HEK293 (cell line): ENCODE results near the gene MDP1.

ENCODE experiments used
- GLI2 ChIP-seq: fragments of 450-650 bp; formaldehyde crosslinking; IDR thresholded peaks from 2 replicates; pipeline ENCODE4; 2017; ENCODE audit warnings: missing biosample characterization, missing genetic modification characterization, low read depth, borderline replicate concordance
- MEIS1 ChIP-seq: sonication (generic); formaldehyde crosslinking; IDR thresholded peaks from 2 replicates; pipeline ENCODE4 v1.8.1; 2022; ENCODE audit warnings: missing genetic modification reagents, mild to moderate bottlenecking, borderline replicate concordance
- REPIN1 ChIP-seq: fragments of 450-650 bp; formaldehyde crosslinking; IDR thresholded peaks from 2 replicates; pipeline ENCODE4 v1.5.1; 2017; ENCODE audit warnings: missing biosample characterization, missing genetic modification characterization, low read depth
- SP3 ChIP-seq: fragments of 450-650 bp; formaldehyde crosslinking; IDR thresholded peaks from 2 replicates; pipeline ENCODE4 v1.5.1; 2016; ENCODE audit warnings: missing biosample characterization, missing genetic modification characterization
- TRIM28 ChIP-seq: IDR thresholded peaks from 2 replicates; pipeline ENCODE4 v1.6.1; 2011; ENCODE audit warnings: low read length, control low read depth, borderline replicate concordance
- ZBTB21 ChIP-seq: fragments of 450-650 bp; formaldehyde crosslinking; IDR thresholded peaks from 2 replicates; pipeline ENCODE4 v1.5.1; 2017; ENCODE audit warnings: missing biosample characterization, missing genetic modification characterization
- ZNF121 ChIP-seq: fragments of 450-650 bp; formaldehyde crosslinking; IDR thresholded peaks from 2 replicates; pipeline ENCODE4 v1.5.1; 2016; ENCODE audit warnings: missing biosample characterization, missing genetic modification characterization
- ZNF146 ChIP-seq: fragments of 450-650 bp; formaldehyde crosslinking; IDR thresholded peaks from 2 replicates; pipeline ENCODE4 v1.5.1; 2016; ENCODE audit warnings: missing biosample characterization, missing genetic modification characterization
- ZNF16 ChIP-seq: fragments of 450-650 bp; formaldehyde crosslinking; IDR thresholded peaks from 2 replicates; pipeline ENCODE4 v1.5.1; 2016; ENCODE audit warnings: low read depth, missing biosample characterization, missing genetic modification characterization
- ZNF174 ChIP-seq: fragments of 450-650 bp; formaldehyde crosslinking; IDR thresholded peaks from 2 replicates; pipeline ENCODE4 v1.5.0; 2017; ENCODE audit warnings: missing biosample characterization, mild to moderate bottlenecking, missing genetic modification characterization
- ZNF2 ChIP-seq: fragments of 450-650 bp; formaldehyde crosslinking; IDR thresholded peaks from 2 replicates; pipeline ENCODE4 v1.5.1; 2016; ENCODE audit warnings: missing biosample characterization, missing genetic modification characterization
- ZNF341 ChIP-seq: fragments of 450-650 bp; formaldehyde crosslinking; IDR thresholded peaks from 2 replicates; pipeline ENCODE4; 2016; ENCODE audit warnings: low read depth, missing biosample characterization, missing genetic modification characterization
- ZNF366 ChIP-seq: fragments of 450-650 bp; formaldehyde crosslinking; conservative IDR thresholded peaks from 2 replicates; pipeline ENCODE4 v1.5.1; 2016; ENCODE audit warnings: missing biosample characterization, missing genetic modification characterization
- ZNF473 ChIP-seq: fragments of 450-650 bp; formaldehyde crosslinking; IDR thresholded peaks from 2 replicates; pipeline ENCODE4 v1.5.1; 2017; ENCODE audit warnings: missing biosample characterization, missing genetic modification characterization
- ZNF501 ChIP-seq: fragments of 450-650 bp; formaldehyde crosslinking; IDR thresholded peaks from 2 replicates; pipeline ENCODE4 v1.5.1; 2016; ENCODE audit warnings: missing biosample characterization, missing genetic modification characterization
- ZNF600 ChIP-seq: fragments of 450-650 bp; formaldehyde crosslinking; IDR thresholded peaks from 2 replicates; pipeline ENCODE4 v1.5.1; 2016; ENCODE audit warnings: missing biosample characterization, missing genetic modification characterization
- ZNF624 ChIP-seq: fragments of 450-650 bp; formaldehyde crosslinking; IDR thresholded peaks from 2 replicates; pipeline ENCODE4 v1.5.1; 2017; ENCODE audit warnings: missing biosample characterization, missing genetic modification characterization
- ZNF785 ChIP-seq: fragments of 450-650 bp; formaldehyde crosslinking; IDR thresholded peaks from 2 replicates; pipeline ENCODE4 v1.5.1; 2016; ENCODE audit warnings: missing biosample characterization, missing genetic modification characterization
- ZSCAN23 ChIP-seq: fragments of 450-650 bp; formaldehyde crosslinking; IDR thresholded peaks from 2 replicates; pipeline ENCODE4 v1.5.1; 2016; ENCODE audit warnings: missing biosample characterization, missing genetic modification characterization
- TF ChIP-seq, protein P1 (sequence below): fragments of 450-650 bp; formaldehyde crosslinking; IDR thresholded peaks from 2 replicates; pipeline ENCODE4 v1.5.1; 2016; ENCODE audit warnings: missing biosample characterization, missing genetic modification characterization
- TF ChIP-seq, protein P2 (sequence below): fragments of 450-650 bp; formaldehyde crosslinking; IDR thresholded peaks from 2 replicates; pipeline ENCODE4 v1.5.1; 2016; ENCODE audit warnings: missing biosample characterization, missing genetic modification characterization
- TF ChIP-seq, protein P3 (sequence below): fragments of 450-650 bp; formaldehyde crosslinking; conservative IDR thresholded peaks from 2 replicates; pipeline ENCODE4 v1.5.1; 2016; ENCODE audit warnings: low read depth, missing biosample characterization, missing genetic modification characterization
- TF ChIP-seq, protein P4 (sequence below): fragments of 450-650 bp; formaldehyde crosslinking; IDR thresholded peaks from 2 replicates; pipeline ENCODE4 v1.5.1; 2016; ENCODE audit warnings: missing biosample characterization, missing genetic modification characterization
- TF ChIP-seq, protein P5 (sequence below): fragments of 450-650 bp; formaldehyde crosslinking; IDR thresholded peaks from 2 replicates; pipeline ENCODE4 v1.5.1; 2016; ENCODE audit warnings: missing biosample characterization, missing genetic modification characterization
- TF ChIP-seq, protein P6 (sequence below): fragments of 450-650 bp; formaldehyde crosslinking; IDR thresholded peaks from 2 replicates; pipeline ENCODE4 v1.5.1; 2016; ENCODE audit warnings: missing biosample characterization, missing genetic modification characterization

MDP1 gene

DNA sequence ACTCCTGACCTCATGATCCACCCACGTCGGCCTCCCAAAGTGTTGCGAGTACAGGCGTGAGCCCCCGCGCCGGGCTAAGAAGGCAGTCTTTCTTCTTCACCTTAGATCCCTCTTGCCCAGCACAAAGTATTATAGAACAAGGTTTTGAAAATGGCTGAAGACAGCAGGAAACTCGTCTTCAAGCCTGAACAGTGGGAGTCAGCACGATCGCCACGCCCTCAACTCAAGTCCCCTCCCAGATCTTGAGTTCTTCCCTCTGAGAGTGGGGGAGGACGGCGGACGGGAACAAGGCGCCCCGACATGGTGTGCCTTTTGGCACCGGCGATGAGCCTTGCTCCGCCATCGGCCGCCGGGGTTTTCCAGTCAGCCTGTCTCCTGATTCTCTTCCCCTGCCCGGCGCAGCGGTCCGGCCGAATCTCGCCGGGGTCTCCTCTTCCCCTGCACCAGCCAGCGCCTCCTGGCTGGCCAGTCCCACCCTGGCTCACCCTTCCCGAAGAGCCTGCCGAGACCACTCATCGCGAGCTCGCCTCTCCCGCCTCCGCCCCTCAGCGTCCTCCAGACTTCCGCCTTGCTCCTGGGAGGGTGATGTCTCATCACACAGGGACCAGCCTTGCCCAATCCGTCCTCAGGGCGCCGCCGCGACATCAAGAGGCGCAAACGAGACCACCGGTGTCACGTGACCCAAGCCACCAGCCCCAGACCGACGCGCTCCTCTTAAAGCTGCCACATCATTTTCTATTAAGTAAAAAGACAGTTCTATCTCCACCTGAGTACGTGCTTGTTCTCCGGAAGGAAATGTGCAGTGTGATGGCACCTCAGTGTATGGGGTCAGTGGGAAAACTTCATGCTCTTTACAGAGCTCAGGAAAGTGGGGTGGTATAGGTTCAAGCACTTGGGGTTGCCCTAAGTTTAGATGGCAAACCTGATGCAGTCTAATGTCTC is 2.7 kb downstream of the MDP1 start, which contains the start of gene CHMP4A (continued):
- TF ChIP-seq ZNF624 (no peak), GLI2 (tag by site-specific recombination) (no peak), ZNF16 (no peak), ZNF341 (tag by site-specific recombination) (peak; percentile 75), ZNF501 (tag by site-specific recombination) (peak; percentile 91), ZNF366 (tag by site-specific recombination) (peak; percentile 62), ZNF146 (tag by site-specific recombination) (no peak), TRIM28 (0 out of 2 replicates have a peak, but pooled peaks have one; percentile 49), ZNF2 (tag by site-specific recombination) (peak; percentile 90), ZNF174 (tag by site-specific recombination) (no peak), ZNF121 (tag by site-specific recombination) (no peak), ZBTB21 (peak; percentile 51; the same call in 1 of the 2 replicates), MEIS1 (CRISPR knock-in tag) (no peak), REPIN1 (tag by site-specific recombination) (0 out of 2 replicates have a peak, but pooled peaks have one; percentile 82), ZSCAN23 (no peak), SP3 (tag by site-specific recombination) (peak; percentile 88), ZNF600 (tag by site-specific recombination) (peak; percentile 84), ZNF473 (no peak), ZNF785 (tag by site-specific recombination) (0 out of 2 replicates have a peak, but pooled peaks have one; percentile 31)
- TF ChIP-seq, protein P1, sequence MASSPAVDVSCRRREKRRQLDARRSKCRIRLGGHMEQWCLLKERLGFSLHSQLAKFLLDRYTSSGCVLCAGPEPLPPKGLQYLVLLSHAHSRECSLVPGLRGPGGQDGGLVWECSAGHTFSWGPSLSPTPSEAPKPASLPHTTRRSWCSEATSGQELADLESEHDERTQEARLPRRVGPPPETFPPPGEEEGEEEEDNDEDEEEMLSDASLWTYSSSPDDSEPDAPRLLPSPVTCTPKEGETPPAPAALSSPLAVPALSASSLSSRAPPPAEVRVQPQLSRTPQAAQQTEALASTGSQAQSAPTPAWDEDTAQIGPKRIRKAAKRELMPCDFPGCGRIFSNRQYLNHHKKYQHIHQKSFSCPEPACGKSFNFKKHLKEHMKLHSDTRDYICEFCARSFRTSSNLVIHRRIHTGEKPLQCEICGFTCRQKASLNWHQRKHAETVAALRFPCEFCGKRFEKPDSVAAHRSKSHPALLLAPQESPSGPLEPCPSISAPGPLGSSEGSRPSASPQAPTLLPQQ (tag by site-specific recombination) = peak; percentile 85
- TF ChIP-seq, protein P2, sequence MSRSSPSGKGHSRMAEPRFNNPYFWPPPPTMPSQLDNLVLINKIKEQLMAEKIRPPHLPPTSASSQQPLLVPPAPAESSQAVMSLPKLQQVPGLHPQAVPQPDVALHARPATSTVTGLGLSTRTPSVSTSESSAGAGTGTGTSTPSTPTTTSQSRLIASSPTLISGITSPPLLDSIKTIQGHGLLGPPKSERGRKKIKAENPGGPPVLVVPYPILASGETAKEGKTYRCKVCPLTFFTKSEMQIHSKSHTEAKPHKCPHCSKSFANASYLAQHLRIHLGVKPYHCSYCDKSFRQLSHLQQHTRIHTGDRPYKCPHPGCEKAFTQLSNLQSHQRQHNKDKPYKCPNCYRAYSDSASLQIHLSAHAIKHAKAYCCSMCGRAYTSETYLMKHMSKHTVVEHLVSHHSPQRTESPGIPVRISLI = no peak
- TF ChIP-seq, protein P3, sequence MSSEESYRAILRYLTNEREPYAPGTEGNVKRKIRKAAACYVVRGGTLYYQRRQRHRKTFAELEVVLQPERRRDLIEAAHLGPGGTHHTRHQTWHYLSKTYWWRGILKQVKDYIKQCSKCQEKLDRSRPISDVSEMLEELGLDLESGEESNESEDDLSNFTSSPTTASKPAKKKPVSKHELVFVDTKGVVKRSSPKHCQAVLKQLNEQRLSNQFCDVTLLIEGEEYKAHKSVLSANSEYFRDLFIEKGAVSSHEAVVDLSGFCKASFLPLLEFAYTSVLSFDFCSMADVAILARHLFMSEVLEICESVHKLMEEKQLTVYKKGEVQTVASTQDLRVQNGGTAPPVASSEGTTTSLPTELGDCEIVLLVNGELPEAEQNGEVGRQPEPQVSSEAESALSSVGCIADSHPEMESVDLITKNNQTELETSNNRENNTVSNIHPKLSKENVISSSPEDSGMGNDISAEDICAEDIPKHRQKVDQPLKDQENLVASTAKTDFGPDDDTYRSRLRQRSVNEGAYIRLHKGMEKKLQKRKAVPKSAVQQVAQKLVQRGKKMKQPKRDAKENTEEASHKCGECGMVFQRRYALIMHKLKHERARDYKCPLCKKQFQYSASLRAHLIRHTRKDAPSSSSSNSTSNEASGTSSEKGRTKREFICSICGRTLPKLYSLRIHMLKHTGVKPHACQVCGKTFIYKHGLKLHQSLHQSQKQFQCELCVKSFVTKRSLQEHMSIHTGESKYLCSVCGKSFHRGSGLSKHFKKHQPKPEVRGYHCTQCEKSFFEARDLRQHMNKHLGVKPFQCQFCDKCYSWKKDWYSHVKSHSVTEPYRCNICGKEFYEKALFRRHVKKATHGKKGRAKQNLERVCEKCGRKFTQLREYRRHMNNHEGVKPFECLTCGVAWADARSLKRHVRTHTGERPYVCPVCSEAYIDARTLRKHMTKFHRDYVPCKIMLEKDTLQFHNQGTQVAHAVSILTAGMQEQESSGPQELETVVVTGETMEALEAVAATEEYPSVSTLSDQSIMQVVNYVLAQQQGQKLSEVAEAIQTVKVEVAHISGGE = peak; percentile 59
- TF ChIP-seq, protein P4, sequence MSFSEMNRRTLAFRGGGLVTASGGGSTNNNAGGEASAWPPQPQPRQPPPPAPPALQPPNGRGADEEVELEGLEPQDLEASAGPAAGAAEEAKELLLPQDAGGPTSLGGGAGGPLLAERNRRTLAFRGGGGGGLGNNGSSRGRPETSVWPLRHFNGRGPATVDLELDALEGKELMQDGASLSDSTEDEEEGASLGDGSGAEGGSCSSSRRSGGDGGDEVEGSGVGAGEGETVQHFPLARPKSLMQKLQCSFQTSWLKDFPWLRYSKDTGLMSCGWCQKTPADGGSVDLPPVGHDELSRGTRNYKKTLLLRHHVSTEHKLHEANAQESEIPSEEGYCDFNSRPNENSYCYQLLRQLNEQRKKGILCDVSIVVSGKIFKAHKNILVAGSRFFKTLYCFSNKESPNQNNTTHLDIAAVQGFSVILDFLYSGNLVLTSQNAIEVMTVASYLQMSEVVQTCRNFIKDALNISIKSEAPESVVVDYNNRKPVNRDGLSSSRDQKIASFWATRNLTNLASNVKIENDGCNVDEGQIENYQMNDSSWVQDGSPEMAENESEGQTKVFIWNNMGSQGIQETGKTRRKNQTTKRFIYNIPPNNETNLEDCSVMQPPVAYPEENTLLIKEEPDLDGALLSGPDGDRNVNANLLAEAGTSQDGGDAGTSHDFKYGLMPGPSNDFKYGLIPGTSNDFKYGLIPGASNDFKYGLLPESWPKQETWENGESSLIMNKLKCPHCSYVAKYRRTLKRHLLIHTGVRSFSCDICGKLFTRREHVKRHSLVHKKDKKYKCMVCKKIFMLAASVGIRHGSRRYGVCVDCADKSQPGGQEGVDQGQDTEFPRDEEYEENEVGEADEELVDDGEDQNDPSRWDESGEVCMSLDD (tag by site-specific recombination) = peak; percentile 62
- TF ChIP-seq, protein P5, sequence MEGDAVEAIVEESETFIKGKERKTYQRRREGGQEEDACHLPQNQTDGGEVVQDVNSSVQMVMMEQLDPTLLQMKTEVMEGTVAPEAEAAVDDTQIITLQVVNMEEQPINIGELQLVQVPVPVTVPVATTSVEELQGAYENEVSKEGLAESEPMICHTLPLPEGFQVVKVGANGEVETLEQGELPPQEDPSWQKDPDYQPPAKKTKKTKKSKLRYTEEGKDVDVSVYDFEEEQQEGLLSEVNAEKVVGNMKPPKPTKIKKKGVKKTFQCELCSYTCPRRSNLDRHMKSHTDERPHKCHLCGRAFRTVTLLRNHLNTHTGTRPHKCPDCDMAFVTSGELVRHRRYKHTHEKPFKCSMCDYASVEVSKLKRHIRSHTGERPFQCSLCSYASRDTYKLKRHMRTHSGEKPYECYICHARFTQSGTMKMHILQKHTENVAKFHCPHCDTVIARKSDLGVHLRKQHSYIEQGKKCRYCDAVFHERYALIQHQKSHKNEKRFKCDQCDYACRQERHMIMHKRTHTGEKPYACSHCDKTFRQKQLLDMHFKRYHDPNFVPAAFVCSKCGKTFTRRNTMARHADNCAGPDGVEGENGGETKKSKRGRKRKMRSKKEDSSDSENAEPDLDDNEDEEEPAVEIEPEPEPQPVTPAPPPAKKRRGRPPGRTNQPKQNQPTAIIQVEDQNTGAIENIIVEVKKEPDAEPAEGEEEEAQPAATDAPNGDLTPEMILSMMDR = peak; percentile 76
- TF ChIP-seq, protein P6, sequence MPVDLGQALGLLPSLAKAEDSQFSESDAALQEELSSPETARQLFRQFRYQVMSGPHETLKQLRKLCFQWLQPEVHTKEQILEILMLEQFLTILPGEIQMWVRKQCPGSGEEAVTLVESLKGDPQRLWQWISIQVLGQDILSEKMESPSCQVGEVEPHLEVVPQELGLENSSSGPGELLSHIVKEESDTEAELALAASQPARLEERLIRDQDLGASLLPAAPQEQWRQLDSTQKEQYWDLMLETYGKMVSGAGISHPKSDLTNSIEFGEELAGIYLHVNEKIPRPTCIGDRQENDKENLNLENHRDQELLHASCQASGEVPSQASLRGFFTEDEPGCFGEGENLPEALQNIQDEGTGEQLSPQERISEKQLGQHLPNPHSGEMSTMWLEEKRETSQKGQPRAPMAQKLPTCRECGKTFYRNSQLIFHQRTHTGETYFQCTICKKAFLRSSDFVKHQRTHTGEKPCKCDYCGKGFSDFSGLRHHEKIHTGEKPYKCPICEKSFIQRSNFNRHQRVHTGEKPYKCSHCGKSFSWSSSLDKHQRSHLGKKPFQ = 0 out of 2 replicates have a peak, but pooled peaks have one; percentile 44
